T follicular helper cell (primary cell): ENCODE data around the gene ABCC11.

Experiments
- DNase-seq: peaks from one replicate; pipeline ENCODE4 v3.0.0-alpha.2; 2020; ENCODE audit warnings: low read depth
- total RNA-seq, 2 experiments: gene quantifications; one replicate each; lab custom pipeline; 2026; lab: John Stamatoyannopoulos, UW

The ABCC11 gene
- total RNA-seq: 0.18 to 0.22 reads per million in 2 experiments

- no peak for DNase-seq
Measured at GRCh38 chr16:48247311-48247710, at the start of gene ABCC11. ABCC11 (minus strand) TSS chr16:48247539; CDS start chr16:48231921, 15,618 bp downstream.

GRCh38 chr16:48295488-48296281 lies 48.3 kb upstream of the ABCC11 start:
- DNase-seq: no peak

- DNase-seq: no peak
Measured at GRCh38 chr16:48294724-48295123, 47.4 kb upstream of the ABCC11 start.

GRCh38 chr16:48292452-48292851 lies 45.1 kb upstream of the ABCC11 start:
- no peak for DNase-seq

GRCh38 chr16:48291754-48292153 lies 44.4 kb upstream of the ABCC11 start:
- no peak for DNase-seq

GRCh38 chr16:48291303-48291702 lies 44.0 kb upstream of the ABCC11 start:
- no peak for DNase-seq

GRCh38 chr16:48287239-48287638 lies 39.9 kb upstream of the ABCC11 start:
- no peak for DNase-seq

GRCh38 chr16:48284772-48285409 lies 37.6 kb upstream of the ABCC11 start:
- DNase-seq: no peak

- no peak for DNase-seq
Measured at GRCh38 chr16:48282636-48283263, 35.4 kb upstream of the ABCC11 start.

GRCh38 chr16:48280546-48280945 lies 33.2 kb upstream of the ABCC11 start:
- no peak for DNase-seq

- DNase-seq: no peak
Measured at GRCh38 chr16:48279199-48279598, 31.9 kb upstream of the ABCC11 start.

GRCh38 chr16:48277158-48277557 lies 29.8 kb upstream of the ABCC11 start:
- no peak for DNase-seq

GRCh38 chr16:48276102-48276501 lies 28.8 kb upstream of the ABCC11 start:
- no peak for DNase-seq

- no peak for DNase-seq
Measured at GRCh38 chr16:48274476-48274875, 27.1 kb upstream of the ABCC11 start.

GRCh38 chr16:48272837-48273421 lies 25.6 kb upstream of the ABCC11 start:
- no peak for DNase-seq

- no peak for DNase-seq
Measured at GRCh38 chr16:48271728-48272127, 24.4 kb upstream of the ABCC11 start.

- DNase-seq: no peak
Measured at GRCh38 chr16:48269011-48269410, 21.7 kb upstream of the ABCC11 start.

GRCh38 chr16:48262631-48263030 lies 15.3 kb upstream of the ABCC11 start:
- no peak for DNase-seq

GRCh38 chr16:48261569-48261968 lies 14.2 kb upstream of the ABCC11 start:
- DNase-seq: no peak

GRCh38 chr16:48256579-48257177 lies 9.3 kb upstream of the ABCC11 start:
- no peak for DNase-seq

- no peak for DNase-seq
Measured at GRCh38 chr16:48252013-48252412, 4.7 kb upstream of the ABCC11 start.
